Right lobe of liver (tissue), 4 donors: Measurements from ENCODE around the gene FOLR3.

Experiments
- CTCF ChIP-seq, 4 donors: fragments of 200-600 bp in 3 of 4; fragments of 450-650 bp in 1 of 4; IDR thresholded peaks; one replicate each; pipeline versions ENCODE4 v1.5.1 to v1.8.0; 2016 to 2022; ENCODE audit warnings: antibody characterized with exemption in 4 of 4, mild to moderate bottlenecking in 2 of 4
- POLR2A ChIP-seq: fragments of 450-650 bp; IDR thresholded peaks from one replicate; pipeline ENCODE4 v1.6.1; 2017; ENCODE audit warnings: antibody characterized with exemption, mild to moderate bottlenecking
- donor health status: DM: no; HTN: no; CAD: no.
- donor health status: DM: no; HTN: no; CAD: no.
- donor health status: DM: no; HTN: yes; CAD: no.

GRCh38 chr11:72138821-72139390, 3.4 kb downstream of the FOLR3 start:
- TF ChIP-seq CTCF (IDR thresholded peaks at IDR 0.05) = no peak
- TF ChIP-seq POLR2A = no peak
